ENCODE measurements around the gene ST6GAL1.
A peak's percentile ranks its signal among the peaks of the same experiment; 100 is the strongest.
"Not testable (repeated sequence)": the region's sequence is repeated elsewhere in the genome, so short reads cannot be mapped to it uniquely, and the experiment has no call there.

Gene ST6GAL1

GRCh38 chr3:186964071-186964470, 33.7 kb downstream of the ST6GAL1 start:
- Histone ChIP-seq H3K27ac (peak overlapping the region in 1 of 2 donors; percentile 44), H3K9me3 (no peaks in the 10 kb centered on the region), H3K27me3 (no peaks in the 10 kb centered on the region), H3K36me3 (peaks cover 0 to 30% (median 0%) of the 10 kb centered on the region in 3 donors), H3K4me3 (no peak overlapping the region), H3K4me1 (peaks cover 0 to 63% (median 21%) of the 10 kb centered on the region in 4 donors)
- TF ChIP-seq CTCF (IDR thresholded peaks at IDR 0.05): no peak
- peak in 1 of 2 donors; percentile 9 for DNase-seq
- intact Hi-C loops (cut with DNase I; ENCODE audit: low total_unique reads): no loop called here

- Histone ChIP-seq H3K4me3 (no peak overlapping the region), H3K36me3 (peaks cover 0 to 30% (median 0%) of the 10 kb centered on the region in 3 donors), H3K4me1 (peaks cover 0 to 69% (median 24%) of the 10 kb centered on the region in 4 donors), H3K9me3 (no peaks in the 10 kb centered on the region), H3K27ac (no peak overlapping the region), H3K27me3 (no peaks in the 10 kb centered on the region)
- DNase-seq: peak in 1 of 2 donors; percentile 3
- no peak for TF ChIP-seq CTCF (IDR thresholded peaks at IDR 0.05)
- intact Hi-C loops (cut with DNase I; ENCODE audit: low total_unique reads): no loop called here
These were observed 34.3 kb downstream of the ST6GAL1 start for GRCh38 chr3:186964616-186965015.

- TF ChIP-seq CTCF (IDR thresholded peaks at IDR 0.05): no peak
- peak in 1 of 2 donors; percentile 49 for DNase-seq
- no peak overlapping the region for H3K4me3 ChIP-seq
- peaks cover 0 to 30% (median 0%) of the 10 kb centered on the region in 3 donors for H3K36me3 ChIP-seq
- H3K27ac ChIP-seq: peak overlapping the region; percentile 64 to 72
- H3K9me3 ChIP-seq: no peaks in the 10 kb centered on the region
- intact Hi-C loops (cut with DNase I; ENCODE audit: low total_unique reads): no loop called here
- no peaks in the 10 kb centered on the region for H3K27me3 ChIP-seq
- peaks cover 0 to 72% (median 28%) of the 10 kb centered on the region in 4 donors for H3K4me1 ChIP-seq
These were observed 35.0 kb downstream of the ST6GAL1 start for GRCh38 chr3:186965141-186965879.

GRCh38 chr3:186966406-186966805, 36.1 kb downstream of the ST6GAL1 start:
- no peak for TF ChIP-seq CTCF (IDR thresholded peaks at IDR 0.05)
- intact Hi-C loops (cut with DNase I; ENCODE audit: low total_unique reads): no loop called here
- DNase-seq: peak in 1 of 2 donors; percentile 17

GRCh38 chr3:186967236-186967635, 36.9 kb downstream of the ST6GAL1 start:
- H3K4me3 ChIP-seq; intact Hi-C loops (cut with DNase I; ENCODE audit: low total_unique reads); H3K27me3 ChIP-seq; H3K9me3 ChIP-seq: not testable (repeated sequence)
- peak in 1 of 2 donors; percentile 53 for DNase-seq
- Histone ChIP-seq H3K27ac (peak overlapping the region; percentile 64 to 72), H3K4me1 (peaks cover 2 to 76% (median 37%) of the 10 kb centered on the region in 4 donors), H3K36me3 (peaks cover 0 to 30% (median 0%) of the 10 kb centered on the region in 3 donors)

More at GRCh38 chr3:186966406-186966805, 36.1 kb downstream of the ST6GAL1 start:
- H3K4me3 ChIP-seq: no peak overlapping the region
- H3K36me3 ChIP-seq: peaks cover 0 to 30% (median 0%) of the 10 kb centered on the region in 3 donors
- peaks cover 0 to 76% (median 38%) of the 10 kb centered on the region in 4 donors for H3K4me1 ChIP-seq
- H3K27ac ChIP-seq: peak overlapping the region; percentile 64 to 72
- H3K27me3 ChIP-seq: no peaks in the 10 kb centered on the region
- H3K9me3 ChIP-seq: no peaks in the 10 kb centered on the region

GRCh38 chr3:186967686-186968085, 37.4 kb downstream of the ST6GAL1 start:
- TF ChIP-seq CTCF (IDR thresholded peaks at IDR 0.05): no peak
- intact Hi-C loops (cut with DNase I; ENCODE audit: low total_unique reads): no loop called here
- H3K27ac ChIP-seq: peak overlapping the region; percentile 64 to 72
- H3K4me3 ChIP-seq: no peak overlapping the region
- H3K27me3 ChIP-seq: no peaks in the 10 kb centered on the region
- peaks cover 5 to 76% (median 40%) of the 10 kb centered on the region in 4 donors for H3K4me1 ChIP-seq
- no peaks in the 10 kb centered on the region for H3K9me3 ChIP-seq
- H3K36me3 ChIP-seq: peaks cover 0 to 30% (median 0%) of the 10 kb centered on the region in 3 donors
- peak; percentile 45 to 63 for DNase-seq

Data from tibial artery (tissue), 4 donors.